ENCODE data around the gene DUSP28.

DNA sequence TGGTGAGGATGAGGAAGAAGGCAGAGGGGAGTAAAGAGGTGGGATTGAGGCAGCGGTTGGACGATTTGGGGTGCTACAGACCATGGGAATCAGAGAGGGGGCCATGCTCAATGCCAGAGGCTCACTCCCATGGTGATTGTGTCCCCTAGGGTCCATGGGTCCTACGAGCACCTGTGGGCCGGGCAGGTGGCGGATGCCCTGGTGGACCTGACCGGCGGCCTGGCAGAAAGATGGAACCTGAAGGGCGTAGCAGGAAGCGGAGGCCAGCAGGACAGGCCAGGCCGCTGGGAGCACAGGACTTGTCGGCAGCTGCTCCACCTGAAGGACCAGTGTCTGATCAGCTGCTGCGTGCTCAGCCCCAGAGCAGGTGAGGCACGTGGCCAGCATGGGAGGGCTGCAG, 31.6 kb downstream of the DUSP28 start:
- TF ChIP-seq, protein P1, sequence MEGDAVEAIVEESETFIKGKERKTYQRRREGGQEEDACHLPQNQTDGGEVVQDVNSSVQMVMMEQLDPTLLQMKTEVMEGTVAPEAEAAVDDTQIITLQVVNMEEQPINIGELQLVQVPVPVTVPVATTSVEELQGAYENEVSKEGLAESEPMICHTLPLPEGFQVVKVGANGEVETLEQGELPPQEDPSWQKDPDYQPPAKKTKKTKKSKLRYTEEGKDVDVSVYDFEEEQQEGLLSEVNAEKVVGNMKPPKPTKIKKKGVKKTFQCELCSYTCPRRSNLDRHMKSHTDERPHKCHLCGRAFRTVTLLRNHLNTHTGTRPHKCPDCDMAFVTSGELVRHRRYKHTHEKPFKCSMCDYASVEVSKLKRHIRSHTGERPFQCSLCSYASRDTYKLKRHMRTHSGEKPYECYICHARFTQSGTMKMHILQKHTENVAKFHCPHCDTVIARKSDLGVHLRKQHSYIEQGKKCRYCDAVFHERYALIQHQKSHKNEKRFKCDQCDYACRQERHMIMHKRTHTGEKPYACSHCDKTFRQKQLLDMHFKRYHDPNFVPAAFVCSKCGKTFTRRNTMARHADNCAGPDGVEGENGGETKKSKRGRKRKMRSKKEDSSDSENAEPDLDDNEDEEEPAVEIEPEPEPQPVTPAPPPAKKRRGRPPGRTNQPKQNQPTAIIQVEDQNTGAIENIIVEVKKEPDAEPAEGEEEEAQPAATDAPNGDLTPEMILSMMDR (conservative IDR thresholded peaks at IDR 0.05; ENCODE audit: low read depth in 2 of 2) = no peak
- no peak for TF ChIP-seq POLR2AphosphoS5 (IDR thresholded peaks at IDR 0.05; ENCODE audit: low read depth)

Measured in GM23338 (cell line).